GM19099 (cell line): Measurements from ENCODE around the gene ARHGEF12.

Experiments
- POLR2A ChIP-seq: IDR thresholded peaks from 3 replicates; pipeline ENCODE4 v1.6.1; 2011; ENCODE audit warnings: low read depth; ENCODE audit not compliant: insufficient read length; ENCODE audit errors: extremely low read depth

The ARHGEF12 gene

DNA sequence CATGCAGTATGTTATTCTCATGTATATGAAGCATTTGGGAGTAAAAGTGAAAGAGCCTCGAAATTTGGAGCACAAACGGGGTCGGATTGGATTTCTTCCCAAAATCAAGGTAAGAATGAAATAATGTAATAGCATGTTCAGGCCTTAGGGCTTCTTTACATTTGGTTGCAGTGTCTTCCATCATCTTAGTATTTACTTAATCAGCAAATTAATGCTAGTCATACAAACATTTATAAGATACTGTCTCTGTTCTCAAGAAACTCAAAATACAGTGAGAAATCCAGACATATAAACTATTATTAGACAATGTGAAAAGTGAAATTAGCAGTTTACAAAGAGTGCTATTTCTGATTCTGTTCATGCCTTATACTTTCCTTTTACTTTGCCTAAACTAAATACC is 112.0 kb downstream of the ARHGEF12 start:
- TF ChIP-seq POLR2A, result no peak

DNA sequence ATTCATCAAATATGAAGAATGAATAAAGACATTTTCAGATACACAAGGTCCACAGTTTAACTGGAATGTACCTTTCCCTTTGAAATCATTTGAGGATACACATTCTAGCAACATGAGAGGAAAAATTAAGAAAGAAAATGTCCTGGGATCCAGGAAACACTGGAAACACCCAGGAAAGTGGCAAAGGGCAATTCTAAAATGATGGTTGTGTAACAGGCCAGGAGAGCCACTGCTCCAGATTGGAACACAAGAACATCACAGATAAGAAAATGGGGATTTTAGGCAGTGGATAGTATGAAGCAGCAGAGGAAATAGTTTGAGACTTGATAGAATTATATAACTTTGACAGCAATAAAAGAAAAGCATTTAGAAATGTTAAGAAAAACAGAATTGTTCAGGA is 119.3 kb downstream of the ARHGEF12 start:
- TF ChIP-seq POLR2A, result no peak

DNA sequence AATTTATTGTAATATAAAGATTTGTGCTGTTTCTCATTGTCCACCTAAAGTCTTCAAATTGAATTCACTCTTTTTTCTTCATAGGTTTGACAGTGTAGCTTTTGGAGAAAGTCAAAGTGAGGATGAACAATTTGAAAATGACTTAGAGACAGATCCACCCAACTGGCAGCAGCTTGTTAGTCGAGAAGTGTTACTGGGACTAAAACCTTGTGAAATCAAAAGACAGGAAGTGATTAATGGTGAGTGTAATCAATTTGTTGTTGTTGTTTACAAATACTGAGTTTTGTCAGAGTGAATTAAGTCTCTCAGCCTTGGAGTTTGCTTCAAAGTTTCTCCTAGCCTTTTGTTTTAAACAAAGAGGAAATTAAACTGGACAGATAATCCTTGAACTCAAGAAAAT is 121.8 kb downstream of the ARHGEF12 start:
- no peak for TF ChIP-seq POLR2A

DNA sequence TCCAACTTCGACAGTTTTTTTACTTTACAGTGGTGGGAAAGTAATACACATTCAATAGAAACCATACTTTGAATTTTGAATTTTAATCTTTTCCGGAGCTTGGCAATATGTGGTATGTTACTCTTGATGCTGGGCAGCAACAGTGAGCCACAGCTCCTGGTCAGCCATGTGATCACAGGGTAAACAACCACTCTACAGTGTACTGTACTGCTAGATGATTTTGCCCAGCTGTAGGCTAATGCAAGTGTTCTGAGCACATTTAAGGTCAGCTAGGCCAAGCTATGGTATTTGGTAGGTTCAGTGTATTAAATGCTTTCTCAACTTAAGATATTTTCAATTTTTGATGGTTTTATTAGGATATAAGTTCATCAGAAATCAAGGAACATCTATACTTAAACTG is 126.6 kb downstream of the ARHGEF12 start:
- no peak for TF ChIP-seq POLR2A

DNA sequence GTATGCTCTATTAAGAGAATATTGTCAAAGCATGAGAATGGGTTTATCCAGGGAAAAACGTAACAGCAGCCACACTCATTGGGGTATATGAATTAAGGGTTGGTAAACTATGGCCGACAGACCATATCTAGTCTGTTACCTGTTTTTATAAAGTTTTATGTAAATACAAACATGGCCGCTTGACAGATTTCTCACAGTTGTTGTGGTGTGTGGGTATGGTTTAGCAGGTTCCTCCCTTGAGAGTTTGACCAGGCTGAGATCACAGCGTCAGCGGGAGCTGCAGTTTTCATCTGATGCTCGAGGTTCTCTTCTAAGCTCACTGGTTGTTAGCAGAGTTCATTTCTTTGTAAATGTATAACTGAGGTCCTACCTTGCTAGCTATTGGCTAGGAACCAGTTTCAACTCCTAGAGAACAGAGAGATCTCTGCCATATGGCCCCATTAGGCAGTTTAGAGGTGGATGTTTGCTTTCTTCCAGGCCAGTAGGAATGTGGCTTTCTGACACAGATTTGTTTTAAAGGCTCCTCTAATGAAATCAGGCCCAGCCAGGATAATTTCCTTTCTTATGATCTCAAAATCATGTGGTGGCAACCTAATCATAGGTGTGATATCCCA is 129.8 kb downstream of the ARHGEF12 start:
- TF ChIP-seq POLR2A, result no peak

DNA sequence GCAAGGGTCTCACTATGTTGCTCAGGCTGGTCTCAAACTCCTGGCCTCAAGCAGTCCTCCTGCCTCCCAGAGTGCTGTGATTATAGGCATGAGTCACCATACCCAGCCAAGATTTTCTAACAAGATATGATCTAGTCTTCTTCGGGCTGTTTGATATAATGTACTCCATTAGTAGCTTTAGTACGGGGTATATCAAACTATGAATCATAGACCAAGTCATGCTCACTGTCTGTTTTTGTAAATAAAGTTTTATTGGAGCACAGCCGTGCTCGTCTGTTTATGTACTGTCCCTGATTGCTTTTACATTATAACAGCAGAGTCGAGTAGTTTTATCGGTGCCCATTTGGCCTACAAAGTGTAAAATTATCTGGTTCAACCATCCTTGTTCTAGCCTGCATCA is 131.4 kb downstream of the ARHGEF12 start:
- no peak for TF ChIP-seq POLR2A

DNA sequence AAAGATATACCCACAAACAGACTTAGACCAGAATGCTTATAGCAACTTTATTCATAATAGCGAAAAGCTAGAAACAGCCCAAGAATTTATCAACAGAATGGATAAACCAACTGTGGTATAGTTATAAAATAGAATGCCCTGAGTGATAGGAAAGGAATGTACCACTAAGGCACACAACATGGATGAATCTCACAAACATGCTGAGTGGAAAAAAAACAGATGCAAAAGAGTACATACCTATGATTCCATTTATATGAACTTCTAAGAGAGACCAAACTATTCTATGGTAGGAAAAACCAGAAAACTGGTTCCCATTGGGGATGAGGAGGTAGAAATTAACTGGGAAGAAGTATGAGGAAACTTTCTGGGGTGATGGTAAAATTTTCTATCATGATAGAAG is 134.9 kb downstream of the ARHGEF12 start:
- no peak for TF ChIP-seq POLR2A

DNA sequence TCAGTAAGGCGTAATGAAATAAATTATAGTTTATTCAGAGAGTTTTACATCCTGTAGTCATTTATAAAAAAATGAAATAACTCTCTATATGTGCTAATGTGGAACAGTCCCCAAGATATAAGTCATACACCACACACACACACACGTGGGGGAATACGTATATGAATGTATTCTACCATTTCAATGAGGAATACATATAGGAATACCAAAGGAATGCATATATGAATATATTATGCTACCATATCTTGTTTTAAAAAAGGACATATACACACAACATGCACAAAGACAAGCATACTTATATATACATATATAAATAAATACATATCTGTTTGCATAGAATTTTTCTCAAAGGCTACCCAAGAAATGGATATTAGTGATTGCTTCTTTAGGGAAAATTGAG is 135.8 kb downstream of the ARHGEF12 start:
- no peak for TF ChIP-seq POLR2A

DNA sequence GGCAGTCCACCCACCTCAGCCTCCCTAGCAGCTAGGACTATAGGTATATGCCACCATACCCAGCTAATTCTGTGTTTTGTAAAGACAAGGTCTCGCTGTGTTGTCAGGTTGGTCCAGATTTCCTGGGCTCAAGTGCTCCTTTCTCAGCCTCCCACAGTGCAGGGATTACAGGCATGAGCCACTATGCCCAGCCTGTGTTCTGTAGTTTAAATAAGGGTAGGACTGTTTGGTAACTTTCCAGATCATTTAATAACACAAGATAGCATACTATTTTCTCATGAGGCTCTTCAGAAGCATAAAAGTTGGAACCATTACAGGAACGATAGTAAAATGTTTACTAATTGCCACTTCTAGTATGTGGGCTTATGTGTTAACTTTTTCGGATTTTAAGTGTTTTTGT is 137.3 kb downstream of the ARHGEF12 start:
- no peak for TF ChIP-seq POLR2A

DNA sequence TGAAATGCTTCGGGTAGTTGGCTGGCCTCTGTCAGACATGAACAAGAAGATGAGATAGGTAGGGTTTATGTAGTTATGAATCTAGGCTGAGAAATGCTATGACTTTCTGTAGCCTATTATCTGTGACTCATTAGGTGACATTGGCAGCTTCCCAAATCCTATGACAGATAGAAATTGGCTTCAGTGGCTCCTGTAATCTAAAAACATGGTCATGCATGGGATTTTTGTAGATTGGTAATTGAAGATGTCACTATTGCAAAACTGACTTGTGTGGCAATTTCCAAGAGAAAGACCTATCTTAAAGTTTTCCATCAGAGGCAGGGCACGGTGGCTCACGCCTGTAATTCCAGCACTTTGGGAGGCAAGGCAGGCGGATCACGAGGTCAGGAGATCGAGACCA is 145.9 kb downstream of the ARHGEF12 start:
- no peak for TF ChIP-seq POLR2A

DNA sequence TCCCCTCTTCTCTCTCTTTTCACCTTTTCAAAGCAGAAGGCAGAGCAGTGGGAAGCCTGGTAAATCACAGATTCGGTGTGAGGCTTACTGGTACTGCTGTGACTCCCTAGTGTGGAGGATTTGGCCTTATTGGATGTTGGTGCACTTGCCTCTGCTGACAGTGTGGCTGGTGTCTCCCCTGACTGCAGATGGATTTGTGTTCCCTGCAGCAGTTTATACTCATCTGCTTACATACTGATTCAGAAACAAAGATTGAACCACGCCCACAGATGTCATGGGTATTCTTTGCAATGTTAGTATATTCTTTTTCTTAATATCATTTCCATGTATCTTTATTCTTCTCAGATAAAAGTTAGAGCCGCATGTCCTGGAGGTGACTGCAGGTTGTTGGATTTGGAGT is 148.5 kb downstream of the ARHGEF12 start:
- TF ChIP-seq POLR2A, result no peak

DNA sequence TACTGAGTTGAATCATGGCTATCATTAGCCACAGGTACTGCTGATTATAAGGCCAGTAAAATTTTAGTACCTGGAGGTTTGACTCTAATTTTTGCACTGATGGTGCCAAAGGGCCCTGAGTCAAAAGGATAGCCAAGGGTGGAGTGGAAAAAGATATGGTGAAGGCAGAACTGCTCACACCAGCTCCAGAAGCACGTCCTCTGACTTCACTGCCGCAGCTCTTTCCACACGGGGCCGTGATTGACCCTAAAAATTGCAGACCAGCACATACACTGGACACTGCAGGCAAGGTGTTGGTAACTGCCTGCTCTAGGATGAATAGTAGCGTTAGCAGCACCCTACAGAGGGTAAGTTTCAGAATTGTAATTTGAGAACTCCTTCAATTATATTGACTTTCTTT is 149.9 kb downstream of the ARHGEF12 start:
- TF ChIP-seq POLR2A, result no peak

DNA sequence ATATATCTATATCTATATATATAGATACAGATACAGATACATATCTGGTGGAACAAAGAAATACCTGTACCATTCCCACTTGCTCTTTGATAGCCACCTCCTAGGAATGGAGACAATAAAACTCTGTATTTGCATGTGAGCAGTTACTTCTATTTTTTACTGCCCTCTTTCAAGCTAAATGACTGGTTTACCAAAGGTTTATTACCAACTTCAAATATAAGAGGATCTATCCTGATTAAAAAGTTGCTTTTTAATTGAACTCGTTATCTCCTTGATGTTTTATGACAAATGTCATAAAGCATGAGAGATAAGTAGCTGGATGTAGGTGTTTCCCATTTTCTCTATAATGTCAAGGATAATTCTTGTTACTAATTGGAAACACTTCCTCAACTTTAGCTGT is 153.6 kb downstream of the ARHGEF12 start:
- no peak for TF ChIP-seq POLR2A

DNA sequence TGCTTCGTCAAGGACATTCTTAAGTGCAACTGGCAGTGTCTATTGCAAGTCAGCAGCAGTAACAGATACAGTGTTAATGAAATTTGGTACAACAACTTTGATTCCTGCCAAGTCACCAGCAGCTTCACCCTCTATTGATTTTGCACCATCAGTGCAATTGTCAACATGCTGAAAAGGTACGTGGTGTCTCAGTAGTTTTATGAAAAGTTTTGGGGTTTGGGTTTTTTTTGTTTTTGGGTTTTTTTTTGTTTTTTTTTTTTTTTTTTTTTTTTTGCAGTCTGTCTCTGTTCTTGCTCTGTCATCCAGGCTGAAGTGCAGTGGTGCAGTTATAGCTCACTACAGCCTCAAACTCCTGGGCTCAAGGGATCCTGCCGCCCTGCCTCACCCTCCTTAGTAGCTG is 156.3 kb downstream of the ARHGEF12 start:
- TF ChIP-seq POLR2A, result no peak

DNA sequence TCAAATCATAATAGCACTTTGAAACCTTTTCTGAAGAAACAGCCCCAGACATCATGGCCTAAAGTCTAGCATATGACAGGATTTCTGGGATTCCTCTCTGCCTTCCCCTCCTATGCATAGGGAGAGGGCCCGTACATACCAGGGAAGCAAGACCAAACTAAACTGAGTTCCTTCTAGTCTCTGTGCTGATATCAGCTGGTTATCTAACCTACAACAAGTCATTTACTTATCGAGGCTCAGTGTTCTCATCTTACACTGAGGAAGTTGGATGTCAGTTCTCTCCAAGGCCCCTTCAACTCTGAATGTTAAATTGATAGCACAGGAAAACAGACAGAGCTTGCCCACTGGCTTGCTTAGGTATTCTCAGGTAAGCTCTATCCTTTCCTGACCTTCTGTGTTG is 158.4 kb downstream of the ARHGEF12 start:
- no peak for TF ChIP-seq POLR2A

DNA sequence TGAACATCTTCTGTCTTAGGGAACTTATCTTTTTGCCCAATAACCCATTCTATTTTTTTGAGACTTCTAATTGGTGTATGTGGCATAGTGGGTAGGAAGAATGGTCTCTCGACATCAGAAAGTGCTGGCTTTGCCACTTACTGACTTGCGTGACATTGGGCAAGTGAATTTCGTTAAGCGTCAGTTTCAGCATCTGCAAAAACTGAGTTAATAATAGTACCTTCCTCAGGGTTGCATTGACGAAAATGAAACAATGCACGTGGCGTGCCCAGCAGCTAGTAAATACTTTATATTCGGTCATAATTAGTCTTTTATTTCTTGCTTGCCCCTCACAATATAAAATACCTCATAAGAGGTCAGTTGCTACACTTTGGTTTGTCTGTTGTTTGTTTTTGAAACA is 162.9 kb downstream of the ARHGEF12 start:
- TF ChIP-seq POLR2A, result no peak

DNA sequence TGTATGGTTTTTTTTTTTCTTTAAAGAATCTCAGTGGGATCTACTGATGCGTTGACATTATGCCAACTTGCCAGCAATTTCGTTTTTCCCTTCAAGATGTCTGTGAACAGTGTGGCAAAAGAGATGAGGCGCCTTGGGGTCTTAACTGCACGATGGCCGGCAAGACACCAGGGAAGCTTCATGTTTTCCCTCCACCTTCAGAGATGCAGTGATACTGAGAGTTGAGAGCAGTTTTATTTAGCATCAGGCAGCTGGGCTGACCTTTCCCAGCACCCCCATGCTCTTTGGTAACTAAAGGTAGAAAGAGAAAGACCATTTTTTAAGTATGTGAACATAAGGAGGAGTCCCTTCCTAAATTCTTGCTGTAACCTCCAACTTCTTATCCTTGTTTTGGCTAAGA is 163.6 kb downstream of the ARHGEF12 start:
- no peak for TF ChIP-seq POLR2A
